ENCODE measurements around the gene NTSR2.

- TF ChIP-seq CTCF (IDR thresholded peaks at IDR 0.05) (no peak), POLR2A (IDR thresholded peaks at IDR 0.05) (no peak)
Measured at GRCh38 chr2:11622611-11623010, 47.4 kb downstream of the NTSR2 start.

Data from transverse colon (tissue), 3 donors.